GM12801 (cell line): Measurements from ENCODE around the gene ABCC4.

ENCODE experiments used
- TF ChIP-seq, protein P1 (sequence below): IDR thresholded peaks from one replicate; pipeline ENCODE4 v1.5.1; 2011; ENCODE audit warnings: control low read depth; ENCODE audit not compliant: insufficient read length; ENCODE audit errors: extremely low read depth

The ABCC4 gene

DNA sequence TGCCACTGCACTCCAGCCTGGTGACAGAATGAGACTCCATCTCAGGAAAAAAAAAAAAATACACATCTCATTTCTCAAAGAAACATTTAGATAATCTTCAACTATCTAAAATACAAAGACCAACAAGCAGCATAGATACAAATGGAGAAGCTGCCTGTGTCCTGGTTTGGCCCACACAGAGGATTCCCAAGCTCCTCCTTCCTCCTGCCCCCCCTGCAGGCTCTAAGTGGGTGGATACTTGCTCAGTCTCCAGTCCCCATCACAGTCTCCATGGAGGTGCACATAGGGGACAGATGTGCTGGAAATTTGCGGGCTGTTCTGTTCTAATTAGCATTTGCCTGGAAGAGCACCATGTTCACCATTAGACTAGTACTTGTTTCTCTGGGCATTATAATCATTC is 59.9 kb downstream of the ABCC4 start:
- TF ChIP-seq, protein P1, sequence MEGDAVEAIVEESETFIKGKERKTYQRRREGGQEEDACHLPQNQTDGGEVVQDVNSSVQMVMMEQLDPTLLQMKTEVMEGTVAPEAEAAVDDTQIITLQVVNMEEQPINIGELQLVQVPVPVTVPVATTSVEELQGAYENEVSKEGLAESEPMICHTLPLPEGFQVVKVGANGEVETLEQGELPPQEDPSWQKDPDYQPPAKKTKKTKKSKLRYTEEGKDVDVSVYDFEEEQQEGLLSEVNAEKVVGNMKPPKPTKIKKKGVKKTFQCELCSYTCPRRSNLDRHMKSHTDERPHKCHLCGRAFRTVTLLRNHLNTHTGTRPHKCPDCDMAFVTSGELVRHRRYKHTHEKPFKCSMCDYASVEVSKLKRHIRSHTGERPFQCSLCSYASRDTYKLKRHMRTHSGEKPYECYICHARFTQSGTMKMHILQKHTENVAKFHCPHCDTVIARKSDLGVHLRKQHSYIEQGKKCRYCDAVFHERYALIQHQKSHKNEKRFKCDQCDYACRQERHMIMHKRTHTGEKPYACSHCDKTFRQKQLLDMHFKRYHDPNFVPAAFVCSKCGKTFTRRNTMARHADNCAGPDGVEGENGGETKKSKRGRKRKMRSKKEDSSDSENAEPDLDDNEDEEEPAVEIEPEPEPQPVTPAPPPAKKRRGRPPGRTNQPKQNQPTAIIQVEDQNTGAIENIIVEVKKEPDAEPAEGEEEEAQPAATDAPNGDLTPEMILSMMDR = no peak

DNA sequence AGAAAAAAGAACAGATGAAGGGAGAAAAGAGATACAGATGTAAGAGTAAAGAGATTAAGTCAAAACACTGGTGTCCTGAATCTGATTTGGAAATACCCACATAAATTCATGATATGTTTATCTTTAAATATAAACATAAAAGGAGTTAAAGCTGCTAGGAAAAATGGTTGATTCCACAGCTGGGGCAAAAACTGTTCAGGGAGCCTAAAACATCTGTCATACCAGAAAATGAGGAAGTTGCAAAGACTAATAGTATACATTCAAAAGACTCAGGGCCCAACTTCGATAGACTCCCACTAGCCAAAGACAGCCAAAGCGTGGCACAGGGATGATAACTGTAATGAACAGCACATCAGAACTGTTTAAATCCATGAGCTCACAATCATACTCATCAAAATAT is 62.0 kb downstream of the ABCC4 start:
- TF ChIP-seq, protein P1 = no peak

GRCh38 chr13:95237310-95237870 is 63.9 kb downstream of the ABCC4 start:
- TF ChIP-seq, protein P1 = no peak

GRCh38 chr13:95236774-95237173 is 64.5 kb downstream of the ABCC4 start:
- TF ChIP-seq, protein P1 = no peak

DNA sequence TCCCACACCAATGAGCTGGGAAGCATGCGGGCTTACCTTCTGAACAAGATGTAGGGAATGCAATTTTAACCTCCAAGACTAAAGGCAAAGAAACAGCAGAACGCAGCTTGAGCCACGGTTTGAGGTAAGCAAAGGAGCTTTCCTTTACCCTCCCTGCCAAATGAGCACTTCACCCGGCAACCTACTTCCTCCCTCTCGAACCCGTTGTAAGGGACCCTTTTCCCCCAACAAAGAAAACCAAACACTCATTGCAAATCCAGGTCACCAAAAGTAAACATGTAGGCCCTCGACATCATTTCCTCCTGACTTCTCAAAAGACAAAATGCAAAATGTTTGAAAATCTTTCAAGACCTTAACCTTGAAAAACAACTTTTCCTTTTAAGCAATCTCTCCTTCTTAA is 65.3 kb downstream of the ABCC4 start:
- TF ChIP-seq, protein P1 = no peak

DNA sequence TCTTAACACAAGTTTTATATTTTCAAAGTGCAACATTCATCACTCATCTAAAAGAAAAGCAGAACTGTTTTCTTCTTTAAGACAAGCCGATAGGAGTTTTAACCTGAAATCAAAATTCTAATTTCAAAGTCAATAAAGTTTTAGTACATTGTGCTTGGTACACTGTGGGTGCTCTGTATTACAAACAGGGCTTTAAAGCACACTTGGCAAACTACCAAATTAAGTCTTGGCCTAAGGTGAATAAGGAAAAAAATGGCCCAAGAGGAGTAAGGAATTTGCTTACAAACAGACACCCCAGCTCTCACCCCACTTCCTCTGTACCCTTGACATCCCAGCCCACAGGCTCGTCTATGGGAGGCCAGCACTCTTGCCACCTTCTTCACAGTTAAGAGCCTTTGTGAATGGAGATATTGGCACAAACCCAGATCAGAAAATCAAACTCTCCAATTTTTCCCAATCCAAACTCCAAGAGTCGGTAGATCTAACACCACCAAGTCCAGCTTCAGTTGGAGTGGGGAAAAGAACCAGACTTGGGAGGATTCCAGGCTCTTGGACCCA is 66.0 kb downstream of the ABCC4 start:
- TF ChIP-seq, protein P1 = no peak

GRCh38 chr13:95234242-95234641 is 67.0 kb downstream of the ABCC4 start:
- TF ChIP-seq, protein P1 = no peak
